Measurements from ENCODE around the gene SHISA4.

DNA sequence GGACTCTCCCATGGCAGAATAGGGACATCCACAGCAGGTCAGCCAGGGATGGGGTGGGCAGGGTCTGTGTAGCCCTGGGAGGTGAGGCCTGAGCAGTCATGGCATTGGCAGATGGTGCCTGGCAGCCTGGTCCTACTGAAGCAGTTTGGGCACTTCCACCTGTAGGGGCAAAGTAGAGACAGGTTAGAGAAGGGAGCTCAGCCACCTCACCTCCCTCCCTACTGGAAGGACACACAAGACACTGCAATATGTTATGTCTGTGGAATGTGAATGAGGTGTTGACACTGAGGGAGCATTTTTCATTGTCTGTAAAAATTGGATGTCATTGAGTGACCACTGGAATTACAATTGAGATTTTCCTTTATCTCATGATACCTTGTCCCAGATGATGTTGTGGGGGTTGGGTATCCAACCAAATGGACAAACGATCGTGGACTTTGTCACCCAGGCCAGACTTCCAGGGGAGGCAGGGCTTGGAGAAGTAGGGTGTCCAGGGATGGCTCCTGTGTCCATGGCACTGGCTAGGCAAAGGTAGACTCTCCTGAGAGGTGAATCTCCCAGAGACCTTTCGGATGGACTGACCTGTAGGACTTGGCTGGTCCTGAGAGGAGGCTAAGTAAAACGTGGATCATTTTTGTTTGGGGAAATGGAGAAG, 9.7 kb downstream of the SHISA4 start:
- TF ChIP-seq CTCF (IDR thresholded peaks at IDR 0.05), result peak in 1 of 4 experiments; percentile 9
- no peak for TF ChIP-seq POLR2AphosphoS5 (IDR thresholded peaks at IDR 0.05)

Data from gastroesophageal sphincter (tissue), 3 donors.